DMS 273 (cell line): ENCODE results near the gene SLC38A7.
"Not testable (repeated sequence)": the region's sequence is repeated elsewhere in the genome, so short reads cannot be mapped to it uniquely, and the experiment has no call there.

Source experiments
- DNase-seq: peaks from one replicate; lab custom pipeline; 2025; ENCODE audit not compliant: unreplicated experiment; lab: John Stamatoyannopoulos, UW

The SLC38A7 gene

GRCh38 chr16:58679763-58680162 is 4.8 kb downstream of the SLC38A7 start:
- no peak for DNase-seq

DNA sequence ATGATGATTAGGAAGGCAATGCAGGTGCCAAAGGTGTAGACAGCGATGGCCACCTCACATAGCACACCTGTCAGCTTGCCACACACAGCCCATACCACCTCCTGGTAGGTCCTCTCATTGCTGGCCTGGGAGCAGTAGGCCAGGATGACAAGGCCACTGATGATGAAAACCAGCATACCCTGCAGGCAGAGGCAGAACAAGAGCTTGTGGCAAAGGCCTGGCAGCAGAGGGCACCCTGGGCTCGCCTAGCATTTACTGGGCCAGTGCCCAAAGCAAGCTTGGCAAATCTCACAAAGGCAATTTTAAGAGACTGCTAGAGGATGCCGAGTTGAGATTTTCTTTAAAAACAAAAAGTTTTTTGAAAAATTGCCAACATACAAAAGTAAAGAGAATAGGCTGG is 5.9 kb downstream of the SLC38A7 start:
- peak; percentile 45 for DNase-seq

GRCh38 chr16:58678269-58678668 is 6.3 kb downstream of the SLC38A7 start:
- DNase-seq = no peak

DNA sequence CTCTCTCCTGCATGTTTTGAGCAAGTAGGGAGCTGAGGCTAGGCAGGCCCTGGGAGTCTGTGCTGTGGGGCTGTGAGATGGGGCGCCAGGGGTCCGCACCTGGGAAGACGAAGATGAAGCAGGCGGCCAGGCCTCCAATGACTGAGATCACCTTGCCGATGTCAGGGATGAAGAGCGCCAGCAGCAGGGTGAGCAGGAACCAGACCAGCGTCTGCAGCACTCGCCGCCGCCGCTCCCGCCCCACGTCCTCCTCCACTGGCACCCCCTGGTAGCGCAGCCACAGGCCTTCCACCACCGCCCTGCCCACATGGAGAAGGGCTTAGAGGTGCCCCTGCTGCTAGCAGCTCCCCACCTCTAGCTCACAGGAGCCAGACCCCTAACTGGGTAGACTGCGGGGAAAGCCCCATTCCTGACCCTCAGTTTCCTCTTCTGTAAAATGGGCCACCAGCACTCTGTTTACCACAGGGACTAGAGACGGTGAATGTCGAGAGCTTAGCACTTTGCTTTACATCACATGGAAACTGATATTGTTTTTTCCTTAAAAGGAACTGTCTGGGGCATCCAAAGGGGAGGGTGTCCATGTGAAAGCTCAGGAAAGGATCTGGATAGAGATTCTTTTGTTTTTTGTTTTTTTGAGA is 13.5 kb downstream of the SLC38A7 start:
- no peak for DNase-seq

- DNase-seq = no peak
Measured at GRCh38 chr16:58670177-58670576, 14.4 kb downstream of the SLC38A7 start.

DNA sequence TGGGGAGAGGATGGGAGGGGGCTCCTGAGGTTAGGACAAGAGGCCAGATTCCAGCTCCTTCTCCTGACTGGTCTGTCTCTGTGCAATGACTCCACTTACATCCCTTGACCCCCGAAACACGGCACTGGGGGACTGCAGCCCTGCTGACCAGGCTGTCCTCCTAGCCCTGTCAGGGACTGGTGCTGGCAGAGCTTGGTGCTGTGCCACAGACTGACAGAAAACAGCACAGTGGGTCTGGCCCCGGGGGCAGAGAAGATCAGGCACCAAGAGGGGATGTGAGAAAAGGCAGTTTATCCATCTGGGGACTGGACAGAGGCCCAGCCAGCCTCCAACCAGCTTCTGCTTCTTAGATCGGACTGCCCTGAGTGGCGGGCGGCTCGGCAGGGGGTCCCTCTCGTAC is 19.4 kb downstream of the SLC38A7 start:
- DNase-seq = no peak

DNA sequence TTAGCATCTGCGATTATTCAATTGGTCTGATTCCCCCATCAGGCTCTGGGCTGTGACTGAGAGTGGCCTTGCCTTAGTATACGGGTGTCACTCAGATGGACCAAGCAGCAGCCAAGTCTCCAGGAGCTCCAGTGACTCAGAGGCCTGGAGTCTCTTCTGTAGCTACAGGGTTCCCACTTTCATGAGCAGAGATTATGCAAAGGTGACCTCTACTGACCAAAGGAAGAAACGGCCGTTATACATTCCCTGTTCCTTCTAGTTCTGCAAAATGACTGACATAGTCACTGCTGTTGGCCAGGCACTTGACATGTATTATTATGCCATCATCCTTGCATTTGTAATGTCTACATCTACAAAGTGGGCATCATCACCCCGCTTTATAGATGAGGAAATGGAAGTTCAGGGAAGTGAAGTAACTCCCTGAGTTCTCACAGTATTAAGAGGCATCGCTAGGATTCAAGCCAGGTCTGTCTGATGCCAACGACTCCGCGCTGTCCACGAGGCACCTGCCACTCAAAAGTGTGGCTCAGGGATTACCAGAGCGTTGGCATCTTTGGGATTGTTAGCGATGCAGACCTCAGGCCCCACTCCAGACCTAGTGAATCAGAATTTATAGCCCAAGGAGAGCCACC is 23.3 kb downstream of the SLC38A7 start:
- DNase-seq = peak; percentile 88

DNA sequence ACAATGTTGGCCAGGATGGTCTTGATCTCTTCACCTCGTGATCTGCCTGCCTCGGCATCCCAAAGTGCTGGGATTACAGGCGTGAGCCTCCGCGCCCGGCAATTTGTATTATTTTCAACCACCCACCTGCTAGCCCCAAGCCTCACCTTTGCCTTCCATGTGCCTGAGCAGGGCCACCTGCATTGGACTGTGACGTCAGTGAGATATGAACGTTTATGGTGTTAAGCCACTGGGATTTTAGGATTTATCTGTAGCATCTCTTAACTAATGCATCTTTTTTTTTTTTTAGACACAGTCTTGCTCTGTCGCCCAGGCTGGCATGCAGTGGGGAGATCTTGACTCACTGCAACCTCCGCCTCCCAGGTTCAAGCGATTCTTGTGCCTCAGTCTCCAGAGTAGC is 24.7 kb downstream of the SLC38A7 start:
- DNase-seq = not testable (repeated sequence)

DNA sequence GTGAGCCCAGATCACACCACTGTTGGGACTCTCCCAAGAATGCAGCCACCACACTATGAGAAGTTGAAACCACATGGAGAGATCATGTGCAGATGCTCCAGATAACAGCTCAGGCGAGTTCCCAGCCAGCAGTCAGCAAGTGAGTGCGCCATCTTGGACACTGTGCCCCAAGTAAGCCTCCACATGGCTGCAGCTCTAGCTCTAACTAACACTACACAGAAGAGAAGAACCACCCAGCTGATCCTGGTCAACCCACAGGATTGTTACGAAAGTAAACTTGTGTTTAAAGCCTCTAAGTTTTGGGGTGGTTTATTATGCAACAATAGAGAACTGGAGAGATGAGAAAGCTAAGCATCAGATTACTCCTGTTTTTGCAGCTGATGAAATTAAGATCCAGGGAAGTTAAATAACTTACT is 25.8 kb downstream of the SLC38A7 start:
- DNase-seq = no peak

- DNase-seq = no peak
Measured at GRCh38 chr16:58656899-58657298, 27.7 kb downstream of the SLC38A7 start.

GRCh38 chr16:58655215-58655596 is 29.4 kb downstream of the SLC38A7 start:
- no peak for DNase-seq

DNA sequence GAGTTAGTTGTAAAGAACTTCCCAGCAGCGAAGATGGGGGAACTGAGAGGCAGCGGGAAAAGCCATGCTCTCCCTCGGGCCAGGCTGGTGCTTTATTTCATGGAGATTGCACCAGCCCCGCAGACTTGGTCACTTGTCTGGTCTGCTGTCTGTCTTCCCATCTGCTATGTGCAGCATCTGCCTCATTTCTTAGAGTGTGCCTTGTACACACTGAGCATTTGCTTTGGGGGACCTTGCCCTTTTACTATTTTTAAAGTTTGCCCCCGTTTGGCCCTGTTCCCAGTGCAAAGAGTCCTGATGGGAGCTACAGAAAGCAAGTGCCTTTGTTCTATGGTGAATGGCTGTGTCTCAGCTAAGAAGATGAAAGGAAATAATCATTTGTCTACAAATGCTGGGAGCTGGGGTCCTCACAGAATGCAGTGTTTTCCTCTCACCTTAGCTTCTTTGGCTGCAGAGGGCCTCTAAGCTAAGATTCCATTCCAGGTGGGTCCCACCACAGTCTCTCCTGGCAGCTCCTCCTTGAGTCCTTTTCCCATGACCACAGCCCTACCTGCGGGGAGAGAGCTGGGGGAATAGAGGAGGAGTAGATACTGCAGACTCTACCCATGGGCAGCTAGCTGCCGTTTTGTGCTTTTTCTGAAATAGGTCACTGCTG is 29.9 kb downstream of the SLC38A7 start:
- DNase-seq = no peak

GRCh38 chr16:58652741-58653140 is 31.8 kb downstream of the SLC38A7 start:
- DNase-seq = peak; percentile 40

DNA sequence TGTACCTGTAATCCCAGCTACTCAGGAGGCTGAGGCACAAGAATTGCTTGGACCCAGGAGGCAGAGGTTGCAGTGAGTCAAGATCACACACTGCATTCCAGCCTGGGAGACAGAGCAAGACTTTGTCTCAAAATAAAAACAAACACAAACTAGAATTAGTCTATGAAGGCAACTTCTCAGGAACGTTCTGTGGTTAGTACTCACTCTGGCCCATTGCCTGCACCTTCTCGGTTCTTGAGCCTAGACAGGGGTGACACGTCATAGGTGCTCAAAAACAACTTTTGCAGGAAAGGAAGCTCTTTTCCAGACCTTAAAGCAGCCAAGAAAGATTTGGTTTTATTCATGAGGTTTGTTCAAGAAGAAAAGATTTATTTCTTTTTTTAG is 32.6 kb downstream of the SLC38A7 start:
- DNase-seq = no peak

- DNase-seq = no peak
Measured at GRCh38 chr16:58649707-58650106, 34.9 kb downstream of the SLC38A7 start.

DNA sequence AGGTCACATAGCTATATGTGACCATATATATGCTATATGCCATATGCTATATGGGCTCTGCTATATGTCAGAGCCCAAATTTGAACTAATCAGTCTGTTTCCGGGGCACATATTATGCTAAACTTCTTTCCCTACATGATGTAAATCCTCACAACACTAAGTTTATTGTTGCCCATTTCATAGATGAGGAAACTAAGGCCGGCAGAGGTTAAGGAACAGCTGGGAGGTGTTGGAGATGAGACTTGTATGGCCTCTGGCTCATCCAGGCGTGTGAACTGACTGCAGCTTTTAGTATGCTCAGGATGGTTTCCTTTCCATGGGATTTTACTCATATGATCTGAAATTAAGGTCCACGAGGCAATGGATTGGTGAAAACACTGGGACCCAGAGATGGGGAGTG is 37.5 kb downstream of the SLC38A7 start:
- no peak for DNase-seq

DNA sequence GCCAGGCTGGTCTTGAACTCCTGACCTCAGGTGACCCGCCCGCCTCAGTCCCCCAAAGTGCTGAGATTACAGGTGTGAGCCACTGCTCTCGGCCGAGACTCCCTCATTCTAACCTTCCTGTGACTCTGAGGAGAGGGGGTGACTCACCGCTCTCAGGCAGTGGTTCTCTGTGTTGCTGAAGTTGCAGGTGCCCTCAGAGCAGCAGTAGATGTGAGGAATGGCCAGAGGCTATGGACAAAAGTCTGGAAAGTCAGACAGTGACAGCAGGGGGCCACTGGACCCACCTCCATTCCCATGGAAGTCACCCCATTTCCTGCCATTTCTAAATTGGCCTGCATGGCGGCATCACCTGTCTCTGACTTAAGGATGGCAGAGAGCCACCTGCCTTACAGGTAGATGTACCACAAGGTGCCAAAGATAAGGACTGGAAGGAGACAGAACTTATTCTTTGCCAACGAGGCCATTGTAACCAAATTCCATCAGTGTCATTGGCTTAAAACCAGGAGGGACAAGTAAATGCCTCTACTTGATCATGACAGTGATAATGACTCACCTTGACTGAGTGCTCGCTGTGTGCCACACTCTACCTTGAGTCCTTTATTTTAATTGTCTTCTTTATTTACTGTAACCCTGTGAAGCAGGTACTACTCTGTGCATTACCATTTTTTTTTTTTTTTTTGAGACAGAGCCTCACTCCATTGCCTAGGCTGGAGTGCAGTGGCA is 39.6 kb downstream of the SLC38A7 start:
- no peak for DNase-seq

DNA sequence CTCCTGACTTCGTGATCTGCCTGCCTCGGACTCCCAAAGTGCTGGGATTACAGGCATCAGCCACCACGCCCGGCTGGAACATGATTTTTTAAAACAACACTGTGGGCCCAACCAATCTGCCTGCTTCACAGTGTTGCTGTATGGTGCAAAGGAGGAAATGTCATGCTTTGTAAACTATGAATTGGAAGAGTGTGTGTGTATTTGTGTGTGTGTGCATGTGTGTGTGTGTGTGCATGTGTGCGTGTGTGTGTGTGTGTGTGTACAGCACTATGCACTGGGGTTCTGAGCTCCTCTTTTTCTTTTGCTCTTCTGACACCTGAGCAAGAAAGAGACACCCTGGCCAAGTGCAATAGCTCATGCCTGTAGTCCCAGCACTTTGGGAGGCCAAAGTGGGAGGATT is 40.5 kb downstream of the SLC38A7 start:
- DNase-seq = no peak

- DNase-seq = no peak
Measured at GRCh38 chr16:58640949-58641348, 43.6 kb downstream of the SLC38A7 start.

- no peak for DNase-seq
Measured at GRCh38 chr16:58639836-58640235, 44.7 kb downstream of the SLC38A7 start.

GRCh38 chr16:58639230-58639629 is 45.3 kb downstream of the SLC38A7 start:
- DNase-seq = no peak
